Skin epidermis (tissue), 12 donors: ENCODE data around the gene HMGN2.
"Not testable (repeated sequence)": the region's sequence is repeated elsewhere in the genome, so short reads cannot be mapped to it uniquely, and the experiment has no call there.

ENCODE experiments used
- H3K27ac ChIP-seq, 21 experiments: fragments of 200-600 bp; sonication (generic) in 11 of 21; one replicate each; pipeline ENCODE4 v1.5.0; 2020; ENCODE audit warnings: mild to moderate bottlenecking in 3 of 21, inconsistent platforms in 2 of 21, moderate library complexity in 2 of 21
- H3K4me3 ChIP-seq, 7 experiments: fragments of 200-600 bp; sonication (generic) in 2 of 7; one replicate each; pipeline ENCODE4 v1.5.0; 2020; ENCODE audit warnings: inconsistent platforms in 2 of 7, mild to moderate bottlenecking in 2 of 7, moderate library complexity in 1 of 7

The HMGN2 gene

GRCh38 chr1:26474818-26475217 is 2.6 kb downstream of the HMGN2 start:
- Histone ChIP-seq H3K4me3 (no peak overlapping the region), H3K27ac (no peak overlapping the region)

GRCh38 chr1:26475989-26476388 is 3.7 kb downstream of the HMGN2 start:
- H3K27ac ChIP-seq, result no peak overlapping the region
- no peak overlapping the region for H3K4me3 ChIP-seq

- H3K27ac ChIP-seq, result no peak overlapping the region
- H3K4me3 ChIP-seq, result no peak overlapping the region
Observed at GRCh38 chr1:26476958-26477357, 4.7 kb downstream of the HMGN2 start.

GRCh38 chr1:26477446-26478152 is 5.4 kb downstream of the HMGN2 start:
- H3K4me3 ChIP-seq, result no peak overlapping the region
- no peak overlapping the region for H3K27ac ChIP-seq

- Histone ChIP-seq H3K27ac (no peak overlapping the region), H3K4me3 (no peak overlapping the region)
Observed at GRCh38 chr1:26478159-26478558, 5.9 kb downstream of the HMGN2 start.

- H3K4me3 ChIP-seq, result no peak overlapping the region
- no peak overlapping the region for H3K27ac ChIP-seq
Observed at GRCh38 chr1:26478988-26479387, 6.7 kb downstream of the HMGN2 start.

GRCh38 chr1:26482921-26483320 is 10.7 kb downstream of the HMGN2 start:
- Histone ChIP-seq H3K4me3 (no peak overlapping the region), H3K27ac (no peak overlapping the region)

GRCh38 chr1:26483980-26484379 is 11.7 kb downstream of the HMGN2 start:
- H3K4me3 ChIP-seq, result no peak overlapping the region

GRCh38 chr1:26490155-26490554 is 17.9 kb downstream of the HMGN2 start:
- no peak overlapping the region for H3K27ac ChIP-seq
- H3K4me3 ChIP-seq, result no peak overlapping the region

More at GRCh38 chr1:26483980-26484379, 11.7 kb downstream of the HMGN2 start:
- H3K27ac ChIP-seq, result no peak overlapping the region

- Histone ChIP-seq H3K4me3 (no peak overlapping the region), H3K27ac (no peak overlapping the region)
Observed at GRCh38 chr1:26493267-26493666, 21.0 kb downstream of the HMGN2 start.

- H3K4me3 ChIP-seq, result no peak overlapping the region
- H3K27ac ChIP-seq, result no peak overlapping the region
Observed at GRCh38 chr1:26493938-26494337, 21.7 kb downstream of the HMGN2 start.

GRCh38 chr1:26496861-26497260 is 24.6 kb downstream of the HMGN2 start:
- Histone ChIP-seq H3K4me3 (no peak overlapping the region), H3K27ac (no peak overlapping the region)

- no peak overlapping the region for H3K4me3 ChIP-seq
- no peak overlapping the region for H3K27ac ChIP-seq
Observed at GRCh38 chr1:26498894-26499293, 26.7 kb downstream of the HMGN2 start.

- Histone ChIP-seq H3K27ac (peak overlapping the region; percentile 81 to 99 (median 96)), H3K4me3 (peak overlapping the region; percentile 49 to 70 (median 63))
Observed at GRCh38 chr1:26500488-26501175, 28.4 kb downstream of the HMGN2 start.

GRCh38 chr1:26510711-26511110 is 38.5 kb downstream of the HMGN2 start:
- not testable (repeated sequence) for H3K4me3 ChIP-seq, H3K27ac ChIP-seq

GRCh38 chr1:26515836-26516235 is 43.6 kb downstream of the HMGN2 start:
- not testable (repeated sequence) for H3K27ac ChIP-seq, H3K4me3 ChIP-seq

GRCh38 chr1:26516987-26517765 is 44.9 kb downstream of the HMGN2 start:
- no peak overlapping the region for H3K4me3 ChIP-seq
- H3K27ac ChIP-seq, result no peak overlapping the region

- Histone ChIP-seq H3K27ac (no peak overlapping the region), H3K4me3 (no peak overlapping the region)
Observed at GRCh38 chr1:26517766-26518049, 45.5 kb downstream of the HMGN2 start.

- Histone ChIP-seq H3K4me3 (no peak overlapping the region), H3K27ac (no peak overlapping the region)
Observed at GRCh38 chr1:26518355-26518754, 46.1 kb downstream of the HMGN2 start.

GRCh38 chr1:26520339-26520738 is 48.1 kb downstream of the HMGN2 start:
- H3K27ac ChIP-seq, result no peak overlapping the region

GRCh38 chr1:26521669-26522030 is 49.4 kb downstream of the HMGN2 start:
- H3K4me3 ChIP-seq, result no peak overlapping the region
- no peak overlapping the region for H3K27ac ChIP-seq

More at GRCh38 chr1:26520339-26520738, 48.1 kb downstream of the HMGN2 start:
- H3K4me3 ChIP-seq, result no peak overlapping the region
